Prostate gland (tissue), 2 donors: ENCODE data around the gene S100A7A. TPM values are rescaled to one million over a fixed set of nuclear protein-coding genes. Genes with fewer than 3 reads are reported as not detected.

Experiments used
- DNase-seq: peaks from one replicate; pipeline ENCODE4 v3.0.0-alpha.2; 2019; ENCODE audit warnings: low spot score
- H3K27ac ChIP-seq, 2 donors: fragments of 200-600 bp; sonication (generic); 2 replicates each; pipeline ENCODE4 v1.5.1; 2017 to 2019
- H3K27me3 ChIP-seq: fragments of 200-600 bp; sonication (generic); replicated peaks from 2 replicates; pipeline ENCODE4 v1.5.1; 2019; ENCODE audit not compliant: insufficient read depth
- H3K36me3 ChIP-seq, 2 donors: fragments of 200-600 bp; sonication (generic); 1 replicate in 1 of 2; 2 replicates in 1 of 2; pipeline versions ENCODE4 v1.5.1 to v1.8.1; 2017 to 2019
- H3K4me1 ChIP-seq: fragments of 200-600 bp; sonication (generic); replicated peaks from 2 replicates; pipeline ENCODE4 v1.5.1; 2019
- H3K4me3 ChIP-seq, 2 donors: fragments of 200-600 bp; sonication (generic); 2 replicates each; pipeline ENCODE4 v1.5.1; 2017 to 2019
- H3K9me3 ChIP-seq: fragments of 200-600 bp; sonication (generic); 2 replicates; pipeline ENCODE4 v1.5.1; 2017
- POLR2A ChIP-seq: fragments of 450-650 bp; IDR thresholded peaks from one replicate; pipeline ENCODE4 v1.6.1; 2016; ENCODE audit warnings: antibody characterized with exemption, mild to moderate bottlenecking
- POLR2AphosphoS5 ChIP-seq: sonication (generic); formaldehyde crosslinking; IDR thresholded peaks from one replicate; pipeline ENCODE4 v1.6.1; 2017; ENCODE audit warnings: antibody characterized with exemption
- WGBS: methylation state at CpG from one replicate; pipeline ENCODE4 v1.1.5; 2018; 5-methylcytosine and 5-hydroxymethylcytosine counted together
- intact Hi-C: fragments of 100-400 bp; cut with DNase I; formaldehyde crosslinking; loops from one replicate; pipeline ENCODE4 v1.14.2; 2022
- total RNA-seq, 2 donors: library from RNA; depleted of rRNA; stranded (reverse); fragments of >200 nt; gene quantifications; one replicate each; pipeline ENCODE4 v1.1.0, GENCODE V29; 2016
- TF ChIP-seq, protein P1 (sequence below), 4 experiments: fragments of 200-600 bp in 2 of 4; fragments of 450-650 bp in 2 of 4; sonication (generic) in 2 of 4; IDR thresholded peaks; 1 replicate in 3 of 4; 2 replicates in 1 of 4; pipeline ENCODE4 v1.5.1; 2016 to 2019; ENCODE audit warnings: antibody characterized with exemption in 4 of 4, mild to moderate bottlenecking in 2 of 4, moderate library complexity in 2 of 4

S100A7A gene
- total RNA-seq, 2 donors from 2014 or later = not detected

DNA sequence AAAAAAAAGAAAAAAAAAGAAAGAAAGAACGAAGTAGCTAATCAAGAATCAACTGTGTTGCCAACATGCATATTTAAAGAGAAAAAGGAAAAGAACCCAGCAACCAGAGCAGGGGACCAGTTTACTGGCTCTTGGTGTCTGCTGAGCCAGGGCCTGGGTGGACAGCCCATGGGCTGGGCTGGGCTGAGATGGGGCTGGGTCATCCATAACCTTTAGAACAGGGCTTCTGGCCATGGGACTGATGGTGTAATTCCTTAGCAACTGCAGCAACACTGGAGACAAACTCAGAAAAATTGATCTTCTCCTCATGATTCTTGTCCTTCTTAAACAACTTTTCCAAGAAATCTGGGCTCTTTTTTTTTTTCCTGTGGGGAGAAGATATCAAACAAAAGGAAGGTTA is 10.5 kb downstream of the S100A7A start:
- TF ChIP-seq POLR2AphosphoS5 = no peak
- TF ChIP-seq, protein P1, sequence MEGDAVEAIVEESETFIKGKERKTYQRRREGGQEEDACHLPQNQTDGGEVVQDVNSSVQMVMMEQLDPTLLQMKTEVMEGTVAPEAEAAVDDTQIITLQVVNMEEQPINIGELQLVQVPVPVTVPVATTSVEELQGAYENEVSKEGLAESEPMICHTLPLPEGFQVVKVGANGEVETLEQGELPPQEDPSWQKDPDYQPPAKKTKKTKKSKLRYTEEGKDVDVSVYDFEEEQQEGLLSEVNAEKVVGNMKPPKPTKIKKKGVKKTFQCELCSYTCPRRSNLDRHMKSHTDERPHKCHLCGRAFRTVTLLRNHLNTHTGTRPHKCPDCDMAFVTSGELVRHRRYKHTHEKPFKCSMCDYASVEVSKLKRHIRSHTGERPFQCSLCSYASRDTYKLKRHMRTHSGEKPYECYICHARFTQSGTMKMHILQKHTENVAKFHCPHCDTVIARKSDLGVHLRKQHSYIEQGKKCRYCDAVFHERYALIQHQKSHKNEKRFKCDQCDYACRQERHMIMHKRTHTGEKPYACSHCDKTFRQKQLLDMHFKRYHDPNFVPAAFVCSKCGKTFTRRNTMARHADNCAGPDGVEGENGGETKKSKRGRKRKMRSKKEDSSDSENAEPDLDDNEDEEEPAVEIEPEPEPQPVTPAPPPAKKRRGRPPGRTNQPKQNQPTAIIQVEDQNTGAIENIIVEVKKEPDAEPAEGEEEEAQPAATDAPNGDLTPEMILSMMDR (IDR thresholded peaks at IDR 0.05) = no peak
- Histone ChIP-seq H3K4me3 (no peak overlapping the region), H3K9me3 (no peaks in the 10 kb centered on the region), H3K27ac (no peak overlapping the region), H3K27me3 (no peaks in the 10 kb centered on the region), H3K4me1 (no peaks in the 10 kb centered on the region), H3K36me3 (no peaks in the 10 kb centered on the region)
- no peak for DNase-seq
- WGBS = 42% methylated on average over 1 of the region's 1 CpG
- intact Hi-C loops = no loop called here

DNA sequence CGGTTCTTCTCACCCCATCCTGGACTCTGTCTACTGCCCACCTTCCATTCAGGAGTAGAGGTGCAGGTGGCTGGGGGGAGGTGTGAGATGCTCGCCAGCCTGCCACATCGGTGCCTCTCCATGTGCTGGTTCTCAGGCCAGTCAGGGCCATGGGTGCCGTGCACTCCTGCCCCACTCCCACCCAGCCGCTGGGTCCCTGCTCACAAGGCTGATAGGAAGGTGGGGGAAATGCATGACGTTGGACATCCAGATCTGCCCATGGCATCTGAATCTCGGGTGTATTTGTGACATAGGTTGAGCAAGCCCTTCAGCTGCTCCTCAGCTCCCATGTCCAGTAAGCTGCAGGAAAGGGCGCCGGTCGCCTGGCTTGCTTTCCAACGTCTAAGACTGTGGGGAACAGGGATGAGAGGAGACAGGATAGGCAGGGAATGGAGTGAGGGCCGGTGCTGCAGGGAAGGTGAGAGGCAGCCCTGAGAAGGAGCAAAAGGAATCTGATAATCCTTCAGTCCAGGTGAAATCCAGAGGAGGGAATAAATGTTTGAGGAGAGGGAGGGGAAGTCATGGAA is 11.8 kb downstream of the S100A7A start:
- Histone ChIP-seq H3K36me3 (no peaks in the 10 kb centered on the region), H3K4me3 (no peak overlapping the region), H3K27ac (no peak overlapping the region), H3K4me1 (no peaks in the 10 kb centered on the region), H3K27me3 (no peaks in the 10 kb centered on the region), H3K9me3 (no peaks in the 10 kb centered on the region)
- TF ChIP-seq POLR2AphosphoS5 (no peak), POLR2A (no peak)
- TF ChIP-seq, protein P1 (IDR thresholded peaks at IDR 0.05) = no peak
- WGBS = 81% methylated on average over 12 of the region's 12 CpGs
- DNase-seq = no peak
- intact Hi-C loops = no loop called here

DNA sequence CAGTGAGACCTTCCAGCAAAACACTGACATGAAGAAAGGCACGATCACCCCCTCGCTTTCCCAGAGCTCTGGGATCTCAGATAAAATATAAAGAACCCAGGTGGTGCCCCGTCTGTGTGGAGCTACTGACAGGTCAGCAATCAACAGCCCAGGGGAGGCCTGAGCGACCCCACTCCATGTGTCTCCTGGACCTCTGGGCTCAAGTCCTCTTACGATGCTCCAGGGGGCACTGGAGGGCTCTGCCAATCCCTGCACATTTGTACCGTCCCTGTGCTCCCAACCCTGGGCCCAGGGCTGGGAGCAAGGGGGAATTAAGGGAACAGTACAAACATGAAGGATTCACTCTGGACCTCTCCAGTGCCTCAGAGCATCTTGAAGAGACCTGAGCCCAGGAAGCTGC is 12.5 kb downstream of the S100A7A start:
- H3K9me3 ChIP-seq = no peaks in the 10 kb centered on the region
- H3K27me3 ChIP-seq = no peaks in the 10 kb centered on the region
- no peaks in the 10 kb centered on the region for H3K36me3 ChIP-seq
- 53% methylated on average over 6 of the region's 6 CpGs for WGBS
- H3K27ac ChIP-seq = no peak overlapping the region
- H3K4me1 ChIP-seq = no peaks in the 10 kb centered on the region
- DNase-seq = no peak
- intact Hi-C loops = no loop called here
- no peak overlapping the region for H3K4me3 ChIP-seq
- TF ChIP-seq, protein P1 (IDR thresholded peaks at IDR 0.05) = no peak
- TF ChIP-seq POLR2A (no peak), POLR2AphosphoS5 (no peak)

DNA sequence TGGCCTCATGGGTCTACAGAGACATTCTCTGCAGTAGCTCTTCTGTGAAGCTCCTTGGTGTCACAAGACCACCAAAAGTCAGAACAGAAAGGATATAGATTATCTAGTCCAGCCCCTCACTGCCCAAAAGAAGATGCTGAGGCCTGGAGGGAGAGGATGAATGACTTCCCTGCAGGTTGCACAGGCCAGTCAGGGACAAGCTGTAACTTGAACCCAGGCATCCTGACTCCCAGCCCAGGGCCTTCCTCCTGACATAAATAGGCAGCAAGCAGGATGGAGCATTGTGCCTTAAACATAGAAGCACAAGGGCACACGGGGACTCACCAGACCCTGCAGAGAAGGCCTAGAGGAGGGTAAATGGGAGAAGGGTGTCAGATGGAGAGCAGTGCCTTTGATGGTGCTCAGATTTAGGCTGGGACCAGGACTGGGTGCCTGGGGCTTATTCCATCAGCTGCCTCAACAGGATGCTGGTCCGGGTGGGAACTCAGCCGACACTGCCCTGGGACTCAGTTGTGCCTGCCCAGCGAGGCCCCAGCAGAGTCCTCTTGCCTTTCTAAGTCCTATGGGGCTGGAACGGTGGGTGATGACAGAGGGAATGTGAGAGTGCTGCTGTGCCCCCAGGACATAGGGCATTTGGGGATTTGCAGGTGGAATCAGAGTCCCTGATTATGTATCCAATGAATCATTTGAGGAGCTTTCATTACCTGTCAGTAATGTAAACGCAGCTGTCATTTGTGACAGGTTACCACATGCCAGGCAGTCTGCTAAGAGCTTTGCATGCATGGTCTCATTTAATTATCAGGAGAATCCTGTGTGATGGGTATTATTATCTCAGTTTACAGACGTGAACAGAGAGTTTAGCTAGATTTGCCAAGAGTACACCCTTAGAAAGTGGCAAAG is 13.2 kb downstream of the S100A7A start:
- DNase-seq = no peak
- TF ChIP-seq, protein P1 (IDR thresholded peaks at IDR 0.05) = no peak
- TF ChIP-seq POLR2A (no peak), POLR2AphosphoS5 (no peak)
- Histone ChIP-seq H3K36me3 (no peaks in the 10 kb centered on the region), H3K4me3 (no peak overlapping the region), H3K4me1 (no peaks in the 10 kb centered on the region), H3K27ac (no peak overlapping the region), H3K9me3 (no peaks in the 10 kb centered on the region), H3K27me3 (no peaks in the 10 kb centered on the region)
- WGBS = 57% methylated on average over 7 of the region's 7 CpGs
- intact Hi-C loops = no loop called here

DNA sequence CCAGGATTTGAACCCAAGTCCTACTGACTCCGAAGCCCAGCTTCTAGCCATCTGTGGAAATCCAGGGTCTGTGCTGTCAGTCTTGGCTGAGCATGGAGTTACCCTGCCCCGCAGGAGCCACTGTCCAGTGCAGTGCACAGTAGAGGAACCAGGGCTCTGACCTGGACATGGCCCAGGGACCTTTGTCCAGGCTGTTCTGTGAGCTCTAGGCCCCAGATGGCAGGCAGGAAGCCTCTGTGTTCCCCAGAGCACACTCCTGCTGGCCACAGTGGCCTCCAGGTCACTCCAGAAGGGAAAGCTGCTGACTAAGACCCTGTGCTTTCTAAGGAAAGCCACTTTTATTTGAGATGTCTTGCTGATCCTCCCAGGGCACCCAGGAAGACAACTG is 13.8 kb downstream of the S100A7A start:
- 95% methylated on average over 2 of the region's 2 CpGs for WGBS
- intact Hi-C loops = no loop called here

More for the DNA sequence above, 13.8 kb downstream of the S100A7A start:
- Histone ChIP-seq H3K27ac (no peak overlapping the region), H3K4me3 (no peak overlapping the region), H3K4me1 (no peaks in the 10 kb centered on the region), H3K9me3 (no peaks in the 10 kb centered on the region), H3K27me3 (no peaks in the 10 kb centered on the region), H3K36me3 (no peaks in the 10 kb centered on the region)
- no peak for DNase-seq
- TF ChIP-seq POLR2AphosphoS5 = no peak
